B cell (primary cell): Measurements from ENCODE around the gene XRCC3. TPM values are rescaled to one million over a fixed set of nuclear protein-coding genes. Genes with fewer than 3 reads are reported as not detected.

Experiments
- ATAC-seq: fragments of 200-7000 bp; cut with Tn5 transposase; one replicate; pipeline ENCODE4 v1.10.0; 2021; ENCODE audit warnings: low read depth, mild to moderate bottlenecking, moderate number of reproducible peaks, moderate library complexity
- CTCF ChIA-PET: fragments of 350-600 bp; sonication (Branson Sonifier 250); formaldehyde crosslinking; loops from one replicate; lab custom pipeline; 2021; ENCODE audit warnings: antibody characterized with exemption, inconsistent platforms; lab: Charles Lee
- POLR2A ChIA-PET: fragments of 350-600 bp; sonication (Branson Sonifier 250); formaldehyde crosslinking; loops from one replicate; lab custom pipeline; 2021; ENCODE audit warnings: antibody characterized with exemption; lab: Charles Lee
- DNase-seq: peaks from one replicate; pipeline ENCODE4 v3.0.0; 2013
- H2AFZ ChIP-seq: 2 replicates; pipeline ENCODE4 v1.6.1; 2012; ENCODE audit warnings: mild to moderate bottlenecking, low read depth, low read length; ENCODE audit not compliant: insufficient read depth, poor library complexity, severe bottlenecking
- H3K27ac ChIP-seq, 2 donors: 1 replicate in 1 of 2; 2 replicates in 1 of 2; pipeline ENCODE4 v1.5.1; 2012 to 2013; ENCODE audit warnings: low read length in 2 of 2, mild to moderate bottlenecking in 2 of 2, moderate library complexity in 1 of 2
- H3K27me3 ChIP-seq, 4 experiments: fragments of 200-600 bp in 1 of 4; sonication (generic) in 1 of 4; replicated peaks in 1 of 4; 1 replicate in 2 of 4; 2 replicates in 2 of 4; pipeline versions ENCODE4 v1.6.1 to v1.7.0; 2013 to 2016; ENCODE audit warnings: low read length in 3 of 4, mild to moderate bottlenecking in 2 of 4, mixed read lengths in 1 of 4, moderate library complexity in 1 of 4; ENCODE audit not compliant: insufficient read depth in 4 of 4, control insufficient read depth in 3 of 4; ENCODE audit errors: control extremely low read depth in 1 of 4
- H3K36me3 ChIP-seq, 2 experiments: replicated peaks in 1 of 2; 1 replicate in 1 of 2; 2 replicates in 1 of 2; pipeline versions ENCODE4 v1.6.1 to v1.7.1; 2013; ENCODE audit warnings: low read length in 1 of 2; ENCODE audit not compliant: insufficient read depth in 2 of 2, control insufficient read depth in 1 of 2; ENCODE audit errors: control extremely low read depth in 1 of 2, extremely low read depth in 1 of 2
- H3K4me1 ChIP-seq, 2 donors: fragments of 200-600 bp in 1 of 2; sonication (generic) in 1 of 2; 1 replicate in 1 of 2; 2 replicates in 1 of 2; pipeline versions ENCODE4 v1.5.1 to v1.6.1; 2013 to 2017; ENCODE audit warnings: low read length in 2 of 2; ENCODE audit not compliant: control insufficient read depth in 2 of 2, insufficient read depth in 2 of 2
- H3K4me2 ChIP-seq: replicated peaks from 2 replicates; pipeline ENCODE3; 2012; ENCODE audit warnings: mild to moderate bottlenecking, low read depth, low read length; ENCODE audit not compliant: poor library complexity, severe bottlenecking
- H3K4me3 ChIP-seq, 5 experiments: fragments of 200-600 bp in 1 of 5; sonication (generic) in 1 of 5; 1 replicate in 3 of 5; 2 replicates in 2 of 5; pipeline versions ENCODE4 v1.5.1 to v1.7.0; 2011 to 2016; ENCODE audit warnings: low read length in 4 of 5, mild to moderate bottlenecking in 4 of 5, low read depth in 2 of 5, control low read depth in 1 of 5, moderate library complexity in 1 of 5; ENCODE audit not compliant: insufficient read depth in 1 of 5; ENCODE audit errors: control extremely low read depth in 1 of 5, extremely low read depth in 1 of 5
- H3K79me2 ChIP-seq: fragments of 200-600 bp; sonication (generic); one replicate; pipeline ENCODE4 v1.6.0; 2016; ENCODE audit warnings: low read length; ENCODE audit not compliant: control insufficient read depth, insufficient read depth
- H3K9ac ChIP-seq: fragments of 200-600 bp; sonication (generic); 2 replicates; pipeline ENCODE4 v1.6.1; 2017; ENCODE audit warnings: mild to moderate bottlenecking, low read length, moderate library complexity
- H3K9me3 ChIP-seq, 3 donors: one replicate each; pipeline versions ENCODE4 v1.6.1 to v1.7.1; 2013; ENCODE audit warnings: low read length in 2 of 3; ENCODE audit not compliant: control insufficient read depth in 2 of 3, insufficient read depth in 1 of 3; ENCODE audit errors: control extremely low read depth in 1 of 3
- H4K20me1 ChIP-seq: 2 replicates; pipeline ENCODE4 v1.6.0; 2012; ENCODE audit warnings: mild to moderate bottlenecking, low read length; ENCODE audit not compliant: insufficient read depth, control insufficient read depth, poor library complexity, severe bottlenecking
- H3K27ac Mint-ChIP-seq: one replicate; pipeline ENCODE4 v1.8.0; 2021; ENCODE audit warnings: mixed read lengths
- H3K27me3 Mint-ChIP-seq: one replicate; pipeline ENCODE4 v1.8.0; 2021; ENCODE audit warnings: mixed read lengths
- H3K4me1 Mint-ChIP-seq: one replicate; pipeline ENCODE4 v1.8.0; 2021; ENCODE audit warnings: mixed read lengths
- H3K4me3 Mint-ChIP-seq: one replicate; pipeline ENCODE4 v1.8.0; 2021; ENCODE audit warnings: mixed read lengths
- H3K9me3 Mint-ChIP-seq: one replicate; pipeline ENCODE4 v1.8.0; 2022; ENCODE audit warnings: mixed read lengths; ENCODE audit not compliant: insufficient read depth
- EZH2 ChIP-seq: IDR thresholded peaks from 2 replicates; pipeline ENCODE4 v1.6.1; 2012; ENCODE audit warnings: borderline replicate concordance, low read depth, mild to moderate bottlenecking, moderate library complexity, low read length; ENCODE audit not compliant: insufficient read depth, poor library complexity, severe bottlenecking
- WGBS: methylation state at CpG from one replicate; pipeline ENCODE4 v1.1.5; 2013; ENCODE audit warnings: missing lambda C conversion rate; ENCODE audit not compliant: insufficient coverage; 5-methylcytosine and 5-hydroxymethylcytosine counted together
- intact Hi-C: fragments of 100-400 bp; cut with micrococcal nuclease; formaldehyde crosslinking; loops from one replicate; pipeline ENCODE4 v1.10.0; 2022
- polyA plus RNA-seq: library from polyadenylated mRNA; depleted of rRNA; stranded (reverse); fragments of >200 nt; gene quantifications from 2 replicates; pipeline ENCODE4 v1.2.3, GENCODE V29; 2012
- total RNA-seq, 2 donors: library from RNA; stranded (reverse); fragments of 120-200 nt in 1 of 2; gene quantifications; 1 replicate in 1 of 2; 2 replicates in 1 of 2; pipeline versions ENCODE4 v1.2.3 to v1.2.4, GENCODE V29; 2013 to 2022
- TF ChIP-seq, protein P1 (sequence below): fragments of 200-600 bp; IDR thresholded peaks from one replicate; pipeline ENCODE4 v1.8.0; 2022; ENCODE audit warnings: antibody characterized with exemption, mild to moderate bottlenecking

XRCC3 gene
- total and polyA plus RNA-seq, 2 donors (not counting 1 experiment from before 2014, with no cell fraction given): 18.0 to 19.7 TPM

DNA sequence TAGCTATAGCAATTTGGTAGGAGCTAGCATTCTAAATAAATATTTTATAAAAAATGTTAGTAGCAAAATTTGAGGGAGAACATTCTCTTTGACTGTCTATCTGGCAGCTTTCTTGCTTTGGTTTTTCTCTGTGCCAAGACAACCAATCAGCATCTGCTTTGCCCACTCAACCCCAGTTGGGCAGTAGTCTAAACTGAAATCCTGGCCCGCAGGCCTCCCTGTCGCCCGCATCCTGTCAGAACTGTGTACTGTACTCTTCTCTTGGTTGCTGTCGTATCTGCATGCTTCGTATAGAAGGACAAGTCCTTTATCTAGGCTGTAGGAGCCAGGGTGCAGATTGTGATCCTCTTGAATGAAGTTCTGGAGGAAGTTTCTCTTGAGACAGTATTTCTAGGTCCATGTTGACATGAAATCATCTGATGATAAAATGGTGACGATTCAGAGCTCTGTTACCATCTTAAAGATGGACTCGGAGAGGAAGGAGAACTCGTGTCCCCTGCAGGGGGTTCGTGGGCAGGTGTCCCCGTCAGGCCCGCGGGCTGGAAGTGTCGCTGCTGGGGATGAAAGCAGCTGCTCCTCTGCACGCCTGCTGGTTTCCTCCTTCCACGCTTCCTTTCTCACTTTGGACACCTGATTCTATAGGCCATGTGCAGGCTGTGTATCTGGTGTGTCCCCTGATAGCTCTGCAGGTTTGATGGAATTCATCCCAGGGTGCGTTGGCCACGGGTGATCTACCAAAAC is 34.6 kb downstream of the XRCC3 start:
- no peak overlapping the region for H3K4me3 ChIP-seq
- no peak for ATAC-seq

More for the DNA sequence above, 34.6 kb downstream of the XRCC3 start:
- Histone ChIP-seq H3K9ac (no peak overlapping the region), H4K20me1 (peaks cover 8% of the 10 kb centered on the region), H2AFZ (no peak overlapping the region), H3K79me2 (peaks cover 30% of the 10 kb centered on the region), H3K9me3 (no peaks in the 10 kb centered on the region), H3K27ac (no peak overlapping the region), H3K4me2 (no peak overlapping the region), H3K4me1 (peaks cover 8 to 11% of the 10 kb centered on the region in 2 donors), H3K27me3 (no peaks in the 10 kb centered on the region), H3K36me3 (peaks cover 24 to 74% of the 10 kb centered on the region in 2 experiments)
- 91% methylated on average over 15 of the region's 17 CpGs for WGBS
- Mint-ChIP-seq H3K9me3 (no peaks in the 10 kb centered on the region), H3K27me3 (no peaks in the 10 kb centered on the region), H3K4me3 (no peak overlapping the region), H3K27ac (no peak overlapping the region), H3K4me1 (peaks cover 14% of the 10 kb centered on the region)
- intact Hi-C loops: no loop called here
- DNase-seq: no peak
- TF ChIP-seq EZH2: no peak
- TF ChIP-seq, protein P1, sequence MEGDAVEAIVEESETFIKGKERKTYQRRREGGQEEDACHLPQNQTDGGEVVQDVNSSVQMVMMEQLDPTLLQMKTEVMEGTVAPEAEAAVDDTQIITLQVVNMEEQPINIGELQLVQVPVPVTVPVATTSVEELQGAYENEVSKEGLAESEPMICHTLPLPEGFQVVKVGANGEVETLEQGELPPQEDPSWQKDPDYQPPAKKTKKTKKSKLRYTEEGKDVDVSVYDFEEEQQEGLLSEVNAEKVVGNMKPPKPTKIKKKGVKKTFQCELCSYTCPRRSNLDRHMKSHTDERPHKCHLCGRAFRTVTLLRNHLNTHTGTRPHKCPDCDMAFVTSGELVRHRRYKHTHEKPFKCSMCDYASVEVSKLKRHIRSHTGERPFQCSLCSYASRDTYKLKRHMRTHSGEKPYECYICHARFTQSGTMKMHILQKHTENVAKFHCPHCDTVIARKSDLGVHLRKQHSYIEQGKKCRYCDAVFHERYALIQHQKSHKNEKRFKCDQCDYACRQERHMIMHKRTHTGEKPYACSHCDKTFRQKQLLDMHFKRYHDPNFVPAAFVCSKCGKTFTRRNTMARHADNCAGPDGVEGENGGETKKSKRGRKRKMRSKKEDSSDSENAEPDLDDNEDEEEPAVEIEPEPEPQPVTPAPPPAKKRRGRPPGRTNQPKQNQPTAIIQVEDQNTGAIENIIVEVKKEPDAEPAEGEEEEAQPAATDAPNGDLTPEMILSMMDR: no peak
- ChIA-PET POLR2A (interaction anchor here (0.6 kb wide), 1 partner anchor 21 kb away, joined by 5 read pairs; no protein-coding TSS in a partner anchor), CTCF (interaction anchor here (0.7 to 2.8 kb wide), 17 partner anchors 9 to 230 kb away, joined by 3 to 30 read pairs (median 5); partner anchors contain the start of genes BAG5 and CKB)
